Kidney epithelial cell (primary cell): ENCODE data around the gene C1QTNF1. TPM values are rescaled to one million over a fixed set of nuclear protein-coding genes. Genes with fewer than 3 reads are reported as not detected.
"Not testable (repeated sequence)": the region's sequence is repeated elsewhere in the genome, so short reads cannot be mapped to it uniquely, and the experiment has no call there.

Experiments used
- DNase-seq: peaks from one replicate; pipeline ENCODE4 v3.0.0-alpha.2; 2010; ENCODE audit warnings: low read depth
- H3K27me3 ChIP-seq: 2 replicates; pipeline ENCODE4 v1.6.0; 2011; ENCODE audit warnings: low read length; ENCODE audit not compliant: control insufficient read depth, insufficient read depth
- H3K36me3 ChIP-seq: 2 replicates; pipeline ENCODE4 v1.5.1; 2011; ENCODE audit warnings: low read length; ENCODE audit not compliant: control insufficient read depth, insufficient read depth
- H3K4me3 ChIP-seq: 2 replicates; pipeline ENCODE4 v1.5.1; 2011; ENCODE audit warnings: low read depth, mild to moderate bottlenecking, control low read depth, low read length
- CTCF ChIP-seq: IDR thresholded peaks from 2 replicates; pipeline ENCODE4 v1.5.1; 2011; ENCODE audit warnings: mild to moderate bottlenecking, moderate library complexity, low read length, control low read depth, inconsistent platforms; ENCODE audit not compliant: insufficient read depth, poor library complexity, severe bottlenecking
- total RNA-seq: library from RNA; depleted of rRNA; stranded (reverse); fragments of >200 nt; gene quantifications from 2 replicates; pipeline ENCODE4 v1.2.3, GENCODE V29; 2015

Gene C1QTNF1
- total RNA-seq, 1 donor from 2014 or later, result 4.6 TPM

- DNase-seq, result no peak
Measured at GRCh38 chr17:79072544-79072943, 48.6 kb downstream of the C1QTNF1 start.

GRCh38 chr17:79073016-79073705, 49.2 kb downstream of the C1QTNF1 start:
- Histone ChIP-seq H3K36me3 (no peaks in the 10 kb centered on the region), H3K27me3 (peaks cover 2% of the 10 kb centered on the region), H3K4me3 (no peak overlapping the region)
- no peak for DNase-seq
- no peak for TF ChIP-seq CTCF

More at GRCh38 chr17:79072544-79072943, 48.6 kb downstream of the C1QTNF1 start:
- no peak for TF ChIP-seq CTCF
- no peak overlapping the region for H3K4me3 ChIP-seq
- peaks cover 2% of the 10 kb centered on the region for H3K27me3 ChIP-seq
- no peaks in the 10 kb centered on the region for H3K36me3 ChIP-seq

- no peaks in the 10 kb centered on the region for H3K27me3 ChIP-seq
- no peak overlapping the region for H3K4me3 ChIP-seq
- TF ChIP-seq CTCF, result no peak
- no peak for DNase-seq
- H3K36me3 ChIP-seq, result no peaks in the 10 kb centered on the region
Measured at GRCh38 chr17:79073706-79074088, 49.7 kb downstream of the C1QTNF1 start.

GRCh38 chr17:79074121-79074648, 50.2 kb downstream of the C1QTNF1 start:
- not testable (repeated sequence) for H3K27me3 ChIP-seq, H3K36me3 ChIP-seq, DNase-seq
- H3K4me3 ChIP-seq, result peak overlapping the region; percentile 6

GRCh38 chr17:79074649-79075445, 50.9 kb downstream of the C1QTNF1 start, which contains the start of gene ENGASE:
TSS of gene ENGASE (plus strand) at chr17:79074824. CDS start at chr17:79074945, 121 bp downstream.
- DNase-seq, result peak; percentile 61
- Histone ChIP-seq H3K27me3 (no peaks in the 10 kb centered on the region), H3K36me3 (no peaks in the 10 kb centered on the region), H3K4me3 (peak within 1 kb of the TSS; percentile 71)
- no peak for TF ChIP-seq CTCF

GRCh38 chr17:79075446-79075750, 51.4 kb downstream of the C1QTNF1 start:
- TF ChIP-seq CTCF, result no peak
- H3K36me3 ChIP-seq, result no peaks in the 10 kb centered on the region
- no peak for DNase-seq
- no peaks in the 10 kb centered on the region for H3K27me3 ChIP-seq
- H3K4me3 ChIP-seq, result peak overlapping the region; percentile 71
